ENCODE data around the gene SPATA32.
"Not testable (repeated sequence)": the region's sequence is repeated elsewhere in the genome, so short reads cannot be mapped to it uniquely, and the experiment has no call there.

The SPATA32 gene

GRCh38 chr17:45261577-45262515, at the start of gene SPATA32:
TSS of gene SPATA32 (minus strand) at chr17:45262094. CDS start at chr17:45262016, 78 bp downstream.
- peak; percentile 16 to 42 for DNase-seq

- DNase-seq, result no peak
Observed at GRCh38 chr17:45311401-45311759, 49.5 kb upstream of the SPATA32 start.

GRCh38 chr17:45310380-45311324, 48.8 kb upstream of the SPATA32 start:
- no peak for DNase-seq

GRCh38 chr17:45309400-45309799, 47.5 kb upstream of the SPATA32 start:
- DNase-seq, result no peak

- DNase-seq, result no peak
Observed at GRCh38 chr17:45308840-45309239, 46.9 kb upstream of the SPATA32 start.

GRCh38 chr17:45308016-45308365, 46.1 kb upstream of the SPATA32 start:
- no peak for DNase-seq

- DNase-seq, result no peak
Observed at GRCh38 chr17:45307290-45308015, 45.6 kb upstream of the SPATA32 start.

GRCh38 chr17:45306623-45307022, 44.7 kb upstream of the SPATA32 start:
- no peak for DNase-seq

GRCh38 chr17:45306094-45306493, 44.2 kb upstream of the SPATA32 start:
- DNase-seq, result no peak

- DNase-seq, result no peak
Observed at GRCh38 chr17:45305530-45306087, 43.7 kb upstream of the SPATA32 start.

GRCh38 chr17:45302649-45303173, 40.8 kb upstream of the SPATA32 start:
- DNase-seq, result no peak

GRCh38 chr17:45302220-45302619, 40.3 kb upstream of the SPATA32 start:
- DNase-seq, result not testable (repeated sequence)

GRCh38 chr17:45301674-45302073, 39.8 kb upstream of the SPATA32 start:
- DNase-seq, result no peak

GRCh38 chr17:45300060-45300751, 38.3 kb upstream of the SPATA32 start:
- no peak for DNase-seq

GRCh38 chr17:45299361-45299760, 37.5 kb upstream of the SPATA32 start:
- no peak for DNase-seq

- no peak for DNase-seq
Observed at GRCh38 chr17:45298546-45299285, 36.8 kb upstream of the SPATA32 start.

- no peak for DNase-seq
Observed at GRCh38 chr17:45296833-45297124, 34.9 kb upstream of the SPATA32 start.

GRCh38 chr17:45296003-45296832, 34.3 kb upstream of the SPATA32 start:
- no peak for DNase-seq

- DNase-seq, result no peak
Observed at GRCh38 chr17:45294506-45294905, 32.6 kb upstream of the SPATA32 start.
